Sigmoid colon (tissue), 7 donors: Measurements from ENCODE around the gene GMDS. TPM values are rescaled to one million over a fixed set of nuclear protein-coding genes. Genes with fewer than 3 reads are reported as not detected.

Source experiments
- DNase-seq: peaks from one replicate; pipeline ENCODE4 v3.0.0-alpha.2; 2019
- H3K27ac ChIP-seq, 4 donors: fragments of 200-600 bp; sonication (generic); one replicate each; pipeline ENCODE4 v1.5.1; 2016 to 2019; ENCODE audit warnings: mild to moderate bottlenecking in 1 of 4
- H3K27me3 ChIP-seq, 3 donors: fragments of 200-600 bp; sonication (generic); one replicate each; pipeline ENCODE4 v1.5.1; 2019; ENCODE audit warnings: mild to moderate bottlenecking in 1 of 3
- H3K36me3 ChIP-seq, 4 donors: fragments of 200-600 bp; sonication (generic); one replicate each; pipeline ENCODE4 v1.5.1; 2016 to 2019
- H3K4me1 ChIP-seq, 4 donors: fragments of 200-600 bp; sonication (generic); one replicate each; pipeline ENCODE4 v1.5.1; 2017 to 2019
- H3K4me3 ChIP-seq, 4 donors: fragments of 200-600 bp; sonication (generic); one replicate each; pipeline ENCODE4 v1.5.1; 2017 to 2019; ENCODE audit warnings: mild to moderate bottlenecking in 2 of 4, moderate library complexity in 1 of 4
- H3K9me3 ChIP-seq, 4 donors: fragments of 200-600 bp in 3 of 4; sonication (generic) in 3 of 4; one replicate each; pipeline versions ENCODE4 v1.5.1 to v1.6.1; 2013 to 2019
- CTCF ChIP-seq, 4 experiments: fragments of 450-650 bp in 3 of 4; fragments of 200-600 bp in 1 of 4; IDR thresholded peaks; one replicate each; pipeline ENCODE4 v1.5.1; 2016 to 2019; ENCODE audit warnings: antibody characterized with exemption in 4 of 4, mild to moderate bottlenecking in 3 of 4, moderate library complexity in 2 of 4
- EP300 ChIP-seq, 4 donors: sonication (generic); formaldehyde crosslinking; IDR thresholded peaks; one replicate each; pipeline ENCODE4 v1.6.1; 2017; ENCODE audit warnings: antibody characterized with exemption in 4 of 4
- POLR2A ChIP-seq, 2 donors: fragments of 450-650 bp; IDR thresholded peaks; one replicate each; pipeline ENCODE4 v1.6.1; 2016; ENCODE audit warnings: antibody characterized with exemption in 2 of 2, mild to moderate bottlenecking in 2 of 2, moderate library complexity in 2 of 2
- POLR2AphosphoS5 ChIP-seq, 4 donors: sonication (generic); formaldehyde crosslinking; IDR thresholded peaks; one replicate each; pipeline ENCODE4 v1.6.1; 2017; ENCODE audit warnings: antibody characterized with exemption in 4 of 4
- WGBS, 2 donors: extraction: QIAGEN DNeasy Blood & Tissue Kit; methylation state at CpG; one replicate each; pipeline ENCODE4 v1.1.7; 2013; 5-methylcytosine and 5-hydroxymethylcytosine counted together
- intact Hi-C: fragments of 100-400 bp; cut with DNase I; formaldehyde crosslinking; loops from one replicate; pipeline ENCODE4 v1.15.1; 2023
- polyA plus RNA-seq, 3 donors: library from polyadenylated mRNA; stranded (reverse); fragments of 200-250 nt; gene quantifications; one replicate each; pipeline ENCODE4 v1.2.3, GENCODE V29; 2013
- total RNA-seq, 4 donors: library from RNA; depleted of rRNA; stranded (reverse); fragments of >200 nt; gene quantifications; one replicate each; pipeline ENCODE4 v1.1.0, GENCODE V29; 2016
- donor health status: healthy with polysubstance abuse.
- donor health status: Bipolar disorder and iron deficiency.
- donor health status: healthy.

Gene GMDS
- total and polyA plus RNA-seq, 7 donors, result 3.1 to 173 (median 9.4) TPM

- 14 to 43% methylated on average over 1 of the region's 1 CpG for WGBS, 2 donors
- TF ChIP-seq CTCF (IDR thresholded peaks at IDR 0.05) (no peak), POLR2AphosphoS5 (IDR thresholded peaks at IDR 0.05) (no peak), EP300 (IDR thresholded peaks at IDR 0.05) (no peak), POLR2A (IDR thresholded peaks at IDR 0.05) (no peak)
- Histone ChIP-seq H3K4me1 (peaks cover 0 to 15% (median 12%) of the 10 kb centered on the region in 4 donors), H3K4me3 (no peak overlapping the region), H3K27ac (no peak overlapping the region), H3K27me3 (no peaks in the 10 kb centered on the region), H3K9me3 (no peaks in the 10 kb centered on the region), H3K36me3 (no peaks in the 10 kb centered on the region)
- intact Hi-C loops, result loop anchor here (10.0 kb wide), 1 partner anchor 48 kb away; no protein-coding TSS in a partner anchor
- no peak for DNase-seq
Measured at GRCh38 chr6:2132916-2133315, 112.5 kb downstream of the GMDS start.

- Histone ChIP-seq H3K27me3 (no peaks in the 10 kb centered on the region), H3K9me3 (no peaks in the 10 kb centered on the region), H3K4me3 (no peak overlapping the region), H3K4me1 (peaks cover 0 to 15% (median 12%) of the 10 kb centered on the region in 4 donors), H3K27ac (no peak overlapping the region), H3K36me3 (no peaks in the 10 kb centered on the region)
- intact Hi-C loops, result loop anchor here (10.0 kb wide), 1 partner anchor 48 kb away; no protein-coding TSS in a partner anchor
- 31 to 58% methylated on average over 2 of the region's 2 CpGs for WGBS, 2 donors
- TF ChIP-seq EP300 (IDR thresholded peaks at IDR 0.05) (no peak), POLR2A (IDR thresholded peaks at IDR 0.05) (no peak), POLR2AphosphoS5 (IDR thresholded peaks at IDR 0.05) (no peak), CTCF (IDR thresholded peaks at IDR 0.05) (no peak)
- no peak for DNase-seq
Measured at GRCh38 chr6:2132416-2132815, 113.0 kb downstream of the GMDS start.

- H3K4me3 ChIP-seq, result no peak overlapping the region
- DNase-seq, result no peak
- no peaks in the 10 kb centered on the region for H3K27me3 ChIP-seq
- H3K4me1 ChIP-seq, result peaks cover 0 to 15% (median 12%) of the 10 kb centered on the region in 4 donors
- no peaks in the 10 kb centered on the region for H3K9me3 ChIP-seq
- no peak overlapping the region for H3K27ac ChIP-seq
- 47 to 61% methylated on average over 7 of the region's 7 CpGs for WGBS, 2 donors
- no peak for TF ChIP-seq POLR2A (IDR thresholded peaks at IDR 0.05)
- TF ChIP-seq EP300 (IDR thresholded peaks at IDR 0.05), result no peak
- intact Hi-C loops, result no loop called here
- H3K36me3 ChIP-seq, result no peaks in the 10 kb centered on the region
Measured at GRCh38 chr6:2129182-2129621, 116.2 kb downstream of the GMDS start.

- TF ChIP-seq POLR2AphosphoS5 (IDR thresholded peaks at IDR 0.05) (peak in 3 of 4 donors; percentile 23 to 35 (median 28)), EP300 (IDR thresholded peaks at IDR 0.05) (no peak)
- peak overlapping the region in 1 of 4 donors; percentile 45 for H3K27ac ChIP-seq
- H3K4me3 ChIP-seq, result no peak overlapping the region
- DNase-seq, result peak; percentile 66
- peaks cover 0 to 3% (median under 1%) of the 10 kb centered on the region in 4 donors for H3K4me1 ChIP-seq
- H3K9me3 ChIP-seq, result no peaks in the 10 kb centered on the region
- no peaks in the 10 kb centered on the region for H3K36me3 ChIP-seq
- no peaks in the 10 kb centered on the region for H3K27me3 ChIP-seq
- WGBS, 2 donors, result 50 to 84% methylated on average over 12 of the region's 12 CpGs
- intact Hi-C loops, result no loop called here
Measured at GRCh38 chr6:2127484-2127911, 117.9 kb downstream of the GMDS start.

- 87 to 95% methylated on average over 7 of the region's 7 CpGs for WGBS, 2 donors
- Histone ChIP-seq H3K9me3 (no peaks in the 10 kb centered on the region), H3K27ac (no peak overlapping the region), H3K4me1 (no peaks in the 10 kb centered on the region), H3K27me3 (no peaks in the 10 kb centered on the region), H3K36me3 (no peaks in the 10 kb centered on the region), H3K4me3 (no peak overlapping the region)
- DNase-seq, result no peak
- intact Hi-C loops, result no loop called here
- no peak for TF ChIP-seq POLR2AphosphoS5 (IDR thresholded peaks at IDR 0.05)
- TF ChIP-seq POLR2A (IDR thresholded peaks at IDR 0.05), result no peak
- TF ChIP-seq EP300 (IDR thresholded peaks at IDR 0.05), result no peak
- no peak for TF ChIP-seq CTCF (IDR thresholded peaks at IDR 0.05)
Measured at GRCh38 chr6:2126351-2126750, 119.1 kb downstream of the GMDS start.

GRCh38 chr6:2125158-2125557, 120.2 kb downstream of the GMDS start:
- no peak for TF ChIP-seq POLR2A (IDR thresholded peaks at IDR 0.05)
- no peak for TF ChIP-seq POLR2AphosphoS5 (IDR thresholded peaks at IDR 0.05)
- TF ChIP-seq CTCF (IDR thresholded peaks at IDR 0.05), result no peak
- no peak for TF ChIP-seq EP300 (IDR thresholded peaks at IDR 0.05)
- Histone ChIP-seq H3K4me3 (no peak overlapping the region), H3K4me1 (no peaks in the 10 kb centered on the region), H3K9me3 (no peaks in the 10 kb centered on the region), H3K27me3 (no peaks in the 10 kb centered on the region), H3K27ac (peak overlapping the region in 1 of 4 donors; percentile 17), H3K36me3 (no peaks in the 10 kb centered on the region)
- no peak for DNase-seq
- intact Hi-C loops, result no loop called here
- 94 to 95% methylated on average over 3 of the region's 3 CpGs for WGBS, 2 donors
